ENCODE data around the gene PLPP4.

The PLPP4 gene

DNA sequence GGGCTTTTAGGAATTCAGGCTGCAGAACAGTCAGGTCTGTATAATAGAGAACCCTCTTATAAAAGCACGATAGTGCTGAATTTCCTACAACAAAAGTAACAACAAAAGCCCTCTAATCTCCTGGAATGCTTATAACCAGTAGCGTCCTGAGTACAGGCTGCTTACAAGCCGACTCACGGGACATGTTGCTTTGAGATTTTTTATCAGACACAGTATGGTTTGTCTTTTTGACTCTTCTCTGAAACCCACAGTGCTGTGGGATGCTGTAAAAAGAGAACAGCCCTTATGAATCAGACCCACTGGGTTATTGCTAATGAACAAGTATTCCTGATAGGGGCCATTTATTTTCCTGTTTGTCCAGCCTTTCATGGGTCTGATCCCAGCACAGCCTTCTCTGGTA lies 59.4 kb downstream of the PLPP4 start:
- ChIA-PET CTCF (no interaction called here), POLR2A (no interaction called here)

DNA sequence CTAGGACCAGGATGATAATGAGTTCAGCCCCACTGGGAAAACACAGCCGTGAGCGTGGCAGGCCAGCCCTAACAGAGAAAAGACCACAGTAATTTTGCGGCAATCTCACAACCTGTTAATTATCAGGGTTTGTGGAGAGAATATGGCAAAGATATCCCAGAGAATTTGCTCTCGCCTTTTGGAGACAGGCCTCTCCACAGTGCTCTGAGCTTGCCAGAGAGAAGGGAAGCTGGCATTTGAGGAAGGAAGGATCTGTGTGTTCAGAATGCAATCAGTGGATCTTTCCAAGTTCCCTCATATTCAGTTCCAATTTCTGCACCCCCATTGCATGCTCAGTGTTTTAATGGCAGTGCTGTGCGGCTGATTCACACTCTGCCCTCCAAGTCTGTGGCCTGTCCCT lies 60.2 kb downstream of the PLPP4 start:
- H3K4me1 ChIP-seq (ENCODE audit: control insufficient read depth, insufficient read depth, low read length): no peaks in the 10 kb centered on the region
- POLR2A ChIA-PET: no interaction called here
- no peaks in the 10 kb centered on the region for H3K9me3 ChIP-seq (ENCODE audit: control insufficient read depth, insufficient read depth, low read depth, low read length)
- CTCF ChIA-PET: no interaction called here
- no peak overlapping the region for H3K27ac ChIP-seq (ENCODE audit: extremely low read depth, low read depth, low read length)
- H3K4me3 ChIP-seq (ENCODE audit: low read depth, low read length): no peak overlapping the region
- TF ChIP-seq ZNF112 (tag by site-specific recombination; IDR thresholded peaks at IDR 0.05) (no peak), ZNF660 (tag by site-specific recombination; IDR thresholded peaks at IDR 0.05) (no peak), ZBTB20 (tag by site-specific recombination; IDR thresholded peaks at IDR 0.05) (no peak), EGR2 (tag by site-specific recombination; IDR thresholded peaks at IDR 0.05; ENCODE audit: low read depth) (no peak), ZNF777 (tag by site-specific recombination; IDR thresholded peaks at IDR 0.05; ENCODE audit: borderline replicate concordance) (no peak), ZNF221 (tag by site-specific recombination; IDR thresholded peaks at IDR 0.05; ENCODE audit: borderline replicate concordance) (no peak), ZNF274 (IDR thresholded peaks at IDR 0.05; ENCODE audit: low read length) (no peak), ZNF274 (tag by site-specific recombination; IDR thresholded peaks at IDR 0.05; ENCODE audit: borderline replicate concordance) (no peak), ZNF768 (tag by site-specific recombination; IDR thresholded peaks at IDR 0.05) (no peak)
- TF ChIP-seq, protein P1, sequence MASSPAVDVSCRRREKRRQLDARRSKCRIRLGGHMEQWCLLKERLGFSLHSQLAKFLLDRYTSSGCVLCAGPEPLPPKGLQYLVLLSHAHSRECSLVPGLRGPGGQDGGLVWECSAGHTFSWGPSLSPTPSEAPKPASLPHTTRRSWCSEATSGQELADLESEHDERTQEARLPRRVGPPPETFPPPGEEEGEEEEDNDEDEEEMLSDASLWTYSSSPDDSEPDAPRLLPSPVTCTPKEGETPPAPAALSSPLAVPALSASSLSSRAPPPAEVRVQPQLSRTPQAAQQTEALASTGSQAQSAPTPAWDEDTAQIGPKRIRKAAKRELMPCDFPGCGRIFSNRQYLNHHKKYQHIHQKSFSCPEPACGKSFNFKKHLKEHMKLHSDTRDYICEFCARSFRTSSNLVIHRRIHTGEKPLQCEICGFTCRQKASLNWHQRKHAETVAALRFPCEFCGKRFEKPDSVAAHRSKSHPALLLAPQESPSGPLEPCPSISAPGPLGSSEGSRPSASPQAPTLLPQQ (tag by site-specific recombination; IDR thresholded peaks at IDR 0.05): no peak
- TF ChIP-seq, protein P2, sequence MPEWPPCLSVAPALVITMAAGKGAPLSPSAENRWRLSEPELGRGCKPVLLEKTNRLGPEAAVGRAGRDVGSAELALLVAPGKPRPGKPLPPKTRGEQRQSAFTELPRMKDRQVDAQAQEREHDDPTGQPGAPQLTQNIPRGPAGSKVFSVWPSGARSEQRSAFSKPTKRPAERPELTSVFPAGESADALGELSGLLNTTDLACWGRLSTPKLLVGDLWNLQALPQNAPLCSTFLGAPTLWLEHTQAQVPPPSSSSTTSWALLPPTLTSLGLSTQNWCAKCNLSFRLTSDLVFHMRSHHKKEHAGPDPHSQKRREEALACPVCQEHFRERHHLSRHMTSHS (tag by site-specific recombination; IDR thresholded peaks at IDR 0.05): no peak
- TF ChIP-seq, protein P3, sequence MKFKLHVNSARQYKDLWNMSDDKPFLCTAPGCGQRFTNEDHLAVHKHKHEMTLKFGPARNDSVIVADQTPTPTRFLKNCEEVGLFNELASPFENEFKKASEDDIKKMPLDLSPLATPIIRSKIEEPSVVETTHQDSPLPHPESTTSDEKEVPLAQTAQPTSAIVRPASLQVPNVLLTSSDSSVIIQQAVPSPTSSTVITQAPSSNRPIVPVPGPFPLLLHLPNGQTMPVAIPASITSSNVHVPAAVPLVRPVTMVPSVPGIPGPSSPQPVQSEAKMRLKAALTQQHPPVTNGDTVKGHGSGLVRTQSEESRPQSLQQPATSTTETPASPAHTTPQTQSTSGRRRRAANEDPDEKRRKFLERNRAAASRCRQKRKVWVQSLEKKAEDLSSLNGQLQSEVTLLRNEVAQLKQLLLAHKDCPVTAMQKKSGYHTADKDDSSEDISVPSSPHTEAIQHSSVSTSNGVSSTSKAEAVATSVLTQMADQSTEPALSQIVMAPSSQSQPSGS (tag by site-specific recombination; IDR thresholded peaks at IDR 0.05; ENCODE audit: low read depth): no peak
- H3K36me3 ChIP-seq (ENCODE audit: control insufficient read depth in 2 of 2, insufficient read depth in 1 of 2, low read length in 2 of 2): no peaks in the 10 kb centered on the region

More for the DNA sequence above, 59.4 kb downstream of the PLPP4 start:
- no peak for TF ChIP-seq ZNF423 (tag by site-specific recombination; IDR thresholded peaks at IDR 0.05)
- no peak for TF ChIP-seq ZBTB20 (tag by site-specific recombination; IDR thresholded peaks at IDR 0.05)
- TF ChIP-seq ZNF677 (tag by site-specific recombination; IDR thresholded peaks at IDR 0.05): no peak
- TF ChIP-seq ZNF221 (tag by site-specific recombination; IDR thresholded peaks at IDR 0.05; ENCODE audit: borderline replicate concordance): no peak
- no peak for TF ChIP-seq ZNF37A (tag by site-specific recombination; IDR thresholded peaks at IDR 0.05)
- TF ChIP-seq FEZF1 (tag by site-specific recombination; IDR thresholded peaks at IDR 0.05): no peak
- no peak for TF ChIP-seq GLI2 (tag by site-specific recombination; IDR thresholded peaks at IDR 0.05; ENCODE audit: borderline replicate concordance, low read depth)
- TF ChIP-seq ZNF175 (tag by site-specific recombination; IDR thresholded peaks at IDR 0.05): no peak
- no peak for TF ChIP-seq ZNF571 (tag by site-specific recombination; IDR thresholded peaks at IDR 0.05)
- no peak for TF ChIP-seq ZFP3 (tag by site-specific recombination; IDR thresholded peaks at IDR 0.05; ENCODE audit: low read depth)
- TF ChIP-seq ZNF335 (tag by site-specific recombination; conservative IDR thresholded peaks at IDR 0.05): no peak
- TF ChIP-seq ZNF626 (tag by site-specific recombination; IDR thresholded peaks at IDR 0.05): no peak
- TF ChIP-seq, protein P4, sequence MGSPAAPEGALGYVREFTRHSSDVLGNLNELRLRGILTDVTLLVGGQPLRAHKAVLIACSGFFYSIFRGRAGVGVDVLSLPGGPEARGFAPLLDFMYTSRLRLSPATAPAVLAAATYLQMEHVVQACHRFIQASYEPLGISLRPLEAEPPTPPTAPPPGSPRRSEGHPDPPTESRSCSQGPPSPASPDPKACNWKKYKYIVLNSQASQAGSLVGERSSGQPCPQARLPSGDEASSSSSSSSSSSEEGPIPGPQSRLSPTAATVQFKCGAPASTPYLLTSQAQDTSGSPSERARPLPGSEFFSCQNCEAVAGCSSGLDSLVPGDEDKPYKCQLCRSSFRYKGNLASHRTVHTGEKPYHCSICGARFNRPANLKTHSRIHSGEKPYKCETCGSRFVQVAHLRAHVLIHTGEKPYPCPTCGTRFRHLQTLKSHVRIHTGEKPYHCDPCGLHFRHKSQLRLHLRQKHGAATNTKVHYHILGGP (tag by site-specific recombination; IDR thresholded peaks at IDR 0.05): no peak
- Histone ChIP-seq H3K4me3 (ENCODE audit: low read depth, low read length) (no peak overlapping the region), H3K36me3 (ENCODE audit: control insufficient read depth in 2 of 2, insufficient read depth in 1 of 2, low read length in 2 of 2) (no peaks in the 10 kb centered on the region), H3K9me3 (ENCODE audit: control insufficient read depth, insufficient read depth, low read depth, low read length) (no peaks in the 10 kb centered on the region), H3K27ac (ENCODE audit: extremely low read depth, low read depth, low read length) (no peak overlapping the region), H3K4me1 (ENCODE audit: control insufficient read depth, insufficient read depth, low read length) (no peaks in the 10 kb centered on the region)

All from HEK293 (cell line).